GM19238 (cell line): ENCODE results near the gene SLX1B.
"Not testable (repeated sequence)": the region's sequence is repeated elsewhere in the genome, so short reads cannot be mapped to it uniquely, and the experiment has no call there.

ENCODE experiments used
- DNase-seq: peaks from one replicate; pipeline ENCODE4 v3.0.0; 2011; ENCODE audit warnings: low spot score; ENCODE audit not compliant: insufficient read length

The SLX1B gene

DNA sequence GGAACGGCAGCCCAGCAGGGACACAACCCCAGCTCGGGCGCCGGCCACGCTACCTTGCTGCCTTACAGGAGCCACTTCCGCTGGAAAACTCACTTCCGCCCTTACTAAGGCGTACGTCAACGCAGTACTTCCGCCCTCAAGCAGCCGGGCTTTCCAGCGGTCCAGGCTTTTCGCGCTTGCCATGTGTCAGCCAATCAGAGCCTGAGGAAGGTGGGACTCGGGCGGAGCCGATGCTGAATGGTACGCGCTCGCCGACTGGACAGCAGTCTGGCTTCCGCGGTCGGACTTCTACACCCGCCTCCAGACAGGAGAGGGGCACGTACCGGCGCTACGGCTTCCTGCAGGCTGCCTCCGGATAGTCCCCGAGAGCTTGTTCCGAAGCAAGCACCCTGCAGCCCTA lies at the start of gene SLX1B, which contains the start of gene BOLA2:
Gene SLX1B (plus strand): TSS at position 265 of the 400 bp plus-strand sequence.
Gene BOLA2 (minus strand): TSS at position 83 of the 400 bp plus-strand sequence. CDS start 98 bp downstream, outside the sequence.
- DNase-seq = not testable (repeated sequence)

DNA sequence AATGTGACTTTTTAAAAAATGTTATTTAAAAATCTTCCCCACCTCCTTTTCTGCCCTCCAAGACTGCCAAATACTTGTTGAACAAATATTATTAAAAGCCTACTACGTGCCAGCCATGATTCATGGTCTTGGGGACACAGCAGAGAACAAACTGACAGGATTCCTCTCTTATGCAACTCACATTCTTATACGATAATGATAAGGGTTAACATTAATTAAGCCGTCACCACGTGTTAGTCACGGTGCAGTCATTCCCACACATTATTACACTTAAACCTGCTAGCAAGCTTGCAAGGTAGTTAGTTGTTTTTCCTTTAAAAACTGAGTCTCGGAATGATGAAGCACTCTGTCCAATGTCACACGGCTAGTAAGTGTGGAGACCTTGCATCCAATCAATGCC lies 49.1 kb upstream of the SLX1B start:
- not testable (repeated sequence) for DNase-seq

DNA sequence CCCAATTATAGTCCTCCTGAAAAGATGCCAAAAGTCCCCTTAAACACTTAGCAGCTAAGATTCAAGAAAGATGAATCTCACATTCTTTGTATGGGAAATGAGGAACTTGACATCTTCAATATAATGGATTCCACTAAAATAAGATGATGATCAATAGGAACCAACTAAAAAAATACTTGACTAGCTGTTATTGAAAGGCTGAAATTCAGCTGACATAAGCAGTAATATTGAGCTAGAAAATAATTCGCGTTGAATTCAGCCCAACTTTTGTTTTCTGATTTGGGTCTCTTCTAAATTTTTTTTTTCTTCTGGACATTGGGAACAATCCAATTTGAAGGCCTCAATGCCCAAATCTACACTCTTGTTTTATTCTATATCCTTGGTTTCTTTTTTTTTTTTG lies 30.7 kb upstream of the SLX1B start:
- DNase-seq = not testable (repeated sequence)

DNA sequence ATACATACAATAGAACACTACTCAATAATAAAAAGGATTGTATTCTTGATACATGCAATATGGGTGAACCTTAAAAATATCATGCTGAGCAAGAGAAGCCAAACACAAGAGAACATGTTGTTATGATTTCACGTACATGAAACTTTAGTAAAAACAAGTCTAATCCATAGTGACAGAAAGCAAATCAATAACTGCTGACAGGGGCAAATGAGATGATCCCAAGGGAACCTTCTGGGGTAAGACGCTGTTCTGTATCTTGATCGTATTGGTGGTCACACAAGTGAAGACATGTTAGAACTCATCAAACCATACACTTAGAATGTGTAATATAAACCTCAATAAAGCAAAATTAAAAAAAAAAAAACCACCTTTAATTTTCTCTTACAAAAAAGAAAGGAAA lies 28.9 kb upstream of the SLX1B start:
- not testable (repeated sequence) for DNase-seq

DNA sequence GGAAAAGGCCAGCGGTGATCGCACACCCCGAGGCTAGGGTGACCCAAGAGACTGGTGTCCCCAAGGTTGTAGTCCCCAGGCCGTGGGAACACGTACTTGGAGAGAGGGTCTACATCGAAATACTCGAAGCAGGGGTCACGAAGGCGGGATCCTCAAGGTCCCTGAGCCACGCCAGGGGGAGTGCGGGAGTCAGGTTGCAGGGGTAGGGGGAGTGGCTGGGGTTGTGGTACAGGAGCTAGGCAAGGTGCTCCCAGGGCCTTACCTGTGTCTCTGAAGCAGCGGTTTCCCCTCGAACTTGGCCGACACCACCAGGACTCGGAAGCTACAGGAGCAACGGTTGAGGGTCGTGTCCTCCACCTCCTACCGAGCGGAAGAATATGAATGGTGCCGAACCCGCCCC lies 579 bp upstream of the SLX1B start:
- DNase-seq = not testable (repeated sequence)

DNA sequence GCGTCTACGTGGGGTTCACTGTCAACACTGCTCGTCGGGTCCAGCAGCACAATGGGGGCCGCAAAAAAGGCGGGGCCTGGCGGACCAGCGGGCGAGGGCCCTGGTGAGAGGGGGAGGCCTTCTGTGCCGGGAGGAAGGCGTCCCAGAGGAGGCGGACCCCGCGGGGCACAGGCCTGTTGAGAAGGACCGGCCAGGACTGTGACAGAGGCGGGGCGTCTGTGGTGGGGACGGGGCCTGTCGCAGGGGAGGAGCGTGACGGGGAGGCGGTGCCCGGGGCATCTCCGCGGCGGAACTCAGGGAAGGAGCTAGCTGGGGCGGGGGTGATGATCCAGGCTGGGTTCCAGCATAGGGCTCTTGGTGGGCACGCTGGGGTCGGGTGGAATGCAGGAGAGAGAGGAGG lies 495 bp downstream of the SLX1B start:
- DNase-seq = not testable (repeated sequence)

DNA sequence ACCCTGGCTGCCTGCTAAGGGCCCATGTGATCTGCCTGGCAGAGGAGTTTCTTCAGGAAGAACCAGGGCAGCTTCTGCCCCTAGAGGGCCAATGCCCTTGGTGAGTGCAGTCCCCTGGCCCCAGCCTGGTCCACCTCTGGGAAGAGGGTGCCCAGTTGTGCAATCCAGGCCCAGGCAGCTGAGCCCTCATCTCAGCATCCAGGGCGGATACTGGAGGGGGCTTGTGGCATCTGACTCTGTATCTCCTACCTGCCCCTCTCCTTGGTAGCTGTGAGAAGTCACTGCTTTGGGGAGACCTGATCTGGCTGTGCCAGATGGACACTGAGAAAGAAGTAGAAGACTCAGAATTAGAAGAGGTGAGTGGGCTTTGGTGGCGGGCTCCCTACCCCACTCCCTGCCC lies 3.3 kb downstream of the SLX1B start:
- DNase-seq = not testable (repeated sequence)

DNA sequence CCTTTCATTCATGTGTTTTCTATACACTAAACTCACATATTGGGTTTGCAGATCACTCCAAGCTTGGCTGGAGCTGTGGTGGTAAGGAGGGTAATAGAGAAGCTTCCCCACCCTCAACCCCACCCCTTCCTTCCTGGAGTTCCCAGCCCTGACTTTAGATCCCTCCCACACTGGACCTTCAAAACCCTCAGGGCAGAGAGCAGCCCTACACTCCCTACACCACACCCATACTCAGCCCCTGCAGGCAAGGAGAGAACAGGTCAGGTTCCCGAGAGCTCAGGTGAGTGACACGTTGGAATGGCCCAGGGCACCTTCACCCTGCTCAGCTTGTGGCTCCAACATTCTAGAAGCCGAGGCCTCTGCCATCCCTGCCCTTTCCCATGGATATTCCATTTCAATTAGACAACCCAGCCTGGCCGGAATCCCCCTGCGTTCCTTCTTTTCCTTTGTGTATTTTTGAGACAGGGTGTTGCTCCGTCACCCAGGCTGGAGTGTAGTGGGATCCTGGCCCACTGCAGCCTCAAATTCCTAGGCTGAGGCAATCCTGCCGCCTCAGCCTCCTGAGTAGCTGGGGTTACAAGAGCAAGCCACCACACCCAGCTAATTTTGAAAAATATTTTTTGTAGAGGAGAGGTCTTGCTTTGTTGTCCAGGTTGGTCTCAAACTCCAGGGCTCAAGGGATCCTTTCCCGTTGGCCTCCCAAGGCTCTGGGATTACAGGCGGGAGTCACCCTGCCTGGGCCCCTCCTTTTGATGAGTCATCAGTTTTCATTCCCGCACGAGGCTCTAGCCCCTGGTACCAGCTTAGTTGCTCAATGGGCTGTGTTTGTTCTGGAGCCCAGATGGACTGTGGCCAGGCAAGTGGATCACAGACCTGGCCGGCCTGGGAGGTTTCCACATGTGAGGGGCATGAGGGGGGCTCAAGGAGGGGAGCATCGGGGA lies 5.6 kb downstream of the SLX1B start, which contains the start of gene SULT1A4:
Gene SULT1A4 (plus strand): TSS at position 208 of the 941 bp plus-strand sequence. CDS start 1,473 bp downstream, outside the sequence.
- DNase-seq = not testable (repeated sequence)

DNA sequence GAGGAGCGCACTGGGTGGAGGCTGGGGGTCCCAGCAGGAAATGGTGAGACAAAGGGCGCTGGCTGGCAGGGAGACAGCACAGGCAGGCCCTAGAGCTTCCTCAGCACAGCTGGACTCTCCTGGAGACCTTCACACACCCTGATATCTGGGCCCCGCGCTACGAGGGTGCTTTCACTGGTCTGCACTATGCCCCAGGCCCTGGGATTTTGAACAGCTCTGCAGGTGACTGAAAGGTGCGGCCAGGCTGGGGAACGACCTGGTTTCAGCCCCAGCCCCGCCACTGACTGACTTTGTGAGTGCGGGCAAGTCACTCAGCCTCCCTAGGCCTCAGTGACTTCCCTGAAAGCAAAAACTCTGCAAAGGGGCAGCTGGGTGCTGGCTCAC lies 6.3 kb downstream of the SLX1B start:
- not testable (repeated sequence) for DNase-seq

DNA sequence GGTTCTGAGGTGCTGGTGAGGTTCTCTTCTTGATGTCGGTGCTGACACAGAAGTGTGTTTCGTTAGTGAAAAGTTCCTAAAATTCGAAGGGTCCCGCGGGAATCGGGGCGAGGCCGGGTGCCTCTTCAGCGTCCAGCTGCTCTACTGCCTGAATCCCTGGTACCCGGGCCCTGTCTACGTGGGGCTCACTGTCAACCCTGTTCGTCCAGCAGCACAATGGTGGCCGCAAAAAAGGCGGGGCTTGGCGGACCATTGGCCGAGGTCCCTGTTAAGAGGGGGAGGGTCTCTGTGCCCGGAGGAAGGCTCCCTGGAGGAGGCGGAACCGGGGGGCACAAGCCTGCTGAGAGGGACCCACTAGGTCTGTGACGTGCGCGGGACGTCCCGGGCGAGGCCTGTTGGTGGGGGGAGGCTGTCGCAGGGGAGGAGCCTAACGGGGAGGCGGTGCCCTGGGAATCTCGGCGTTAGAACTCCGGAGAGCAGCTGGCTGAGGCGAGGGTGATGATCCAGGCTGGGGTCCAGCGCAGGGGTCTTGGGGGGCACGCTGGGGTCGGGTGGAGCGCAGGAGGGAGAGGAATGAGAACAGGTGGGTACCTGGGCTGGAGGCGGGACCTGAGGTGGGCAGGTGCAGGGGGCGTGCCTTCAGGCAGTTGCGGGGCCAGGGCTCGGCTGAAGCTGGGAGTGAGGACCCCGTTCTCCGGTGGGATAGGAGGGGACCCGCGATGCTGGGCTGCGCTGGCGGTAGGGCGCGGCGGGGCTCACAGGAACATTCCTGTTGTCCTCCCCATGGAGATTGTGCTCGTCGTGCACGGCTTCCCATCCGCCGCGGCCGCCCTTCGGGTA lies 11.9 kb downstream of the SLX1B start:
- DNase-seq = not testable (repeated sequence)

DNA sequence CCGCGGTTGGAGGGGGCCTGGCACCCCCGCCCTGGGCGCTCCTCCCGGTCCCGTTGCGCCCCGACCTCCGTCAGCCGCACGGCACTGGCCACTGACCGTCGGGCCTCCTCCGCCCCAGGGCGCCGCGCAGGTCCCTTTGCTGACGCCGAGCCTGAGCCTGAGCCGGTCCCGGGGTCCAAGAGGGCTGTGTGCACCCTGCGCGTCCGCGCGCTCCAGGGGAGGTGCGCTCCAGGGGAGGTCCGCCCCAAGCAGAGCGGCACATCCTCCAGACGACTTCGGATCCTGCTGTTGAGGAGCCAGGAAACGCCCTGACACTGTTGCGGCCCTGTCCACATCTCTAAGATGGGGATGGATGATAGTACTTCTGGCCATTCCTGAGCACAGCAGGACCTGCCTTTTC lies 12.6 kb downstream of the SLX1B start:
- not testable (repeated sequence) for DNase-seq

DNA sequence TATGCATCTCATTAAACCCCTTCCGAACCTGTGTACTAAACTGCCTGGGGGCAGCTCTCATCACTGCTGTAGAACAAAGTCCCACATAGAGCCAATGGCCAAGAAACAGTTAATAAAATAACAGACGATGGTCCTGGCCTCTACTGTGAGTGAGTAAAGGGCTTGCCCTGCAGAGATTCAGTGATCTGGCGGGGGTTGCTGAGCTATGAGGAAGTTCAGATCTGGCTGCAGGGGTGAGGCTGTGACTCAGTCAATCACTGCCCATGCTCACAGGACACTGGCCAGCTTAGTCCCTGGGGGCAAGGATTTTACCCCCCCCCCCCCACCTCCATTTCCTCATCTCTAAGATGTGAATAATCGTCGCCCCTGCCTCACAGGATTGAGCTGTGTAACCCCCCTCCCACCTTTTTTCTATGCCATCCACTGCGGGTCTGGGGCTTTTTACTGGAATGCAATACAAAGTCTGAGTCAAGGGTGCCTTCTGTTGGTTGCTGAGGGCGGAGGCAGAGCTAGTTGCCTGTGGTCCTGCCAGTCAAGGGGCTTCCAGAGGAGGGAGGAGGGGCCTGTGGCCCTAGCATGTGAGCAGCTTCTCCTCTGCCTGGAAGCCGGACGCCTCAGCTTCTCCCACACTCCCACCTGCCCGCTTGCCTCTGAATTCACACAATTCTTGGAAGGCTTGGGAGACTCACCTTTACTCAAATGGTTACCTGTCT lies 13.5 kb downstream of the SLX1B start:
- DNase-seq = not testable (repeated sequence)

DNA sequence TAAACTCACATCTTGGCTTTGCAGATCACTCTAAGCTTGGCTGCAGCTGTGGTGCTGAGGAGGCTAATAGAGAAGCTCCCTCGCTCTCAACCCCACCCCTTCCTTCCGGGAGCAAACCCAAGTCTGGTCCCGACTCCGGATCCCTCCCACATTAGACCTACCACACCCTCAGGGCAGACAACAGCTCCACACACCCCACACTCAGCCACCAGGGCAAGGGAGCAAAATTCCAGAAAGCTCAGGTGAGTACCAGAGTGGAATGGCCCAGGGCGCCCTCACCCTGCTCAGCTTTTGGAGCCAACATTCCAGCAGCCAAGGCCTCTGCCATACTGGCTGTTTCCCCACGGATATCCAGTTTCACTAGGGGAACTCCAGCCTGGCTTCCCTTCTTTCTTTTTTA lies 15.3 kb downstream of the SLX1B start:
- not testable (repeated sequence) for DNase-seq

DNA sequence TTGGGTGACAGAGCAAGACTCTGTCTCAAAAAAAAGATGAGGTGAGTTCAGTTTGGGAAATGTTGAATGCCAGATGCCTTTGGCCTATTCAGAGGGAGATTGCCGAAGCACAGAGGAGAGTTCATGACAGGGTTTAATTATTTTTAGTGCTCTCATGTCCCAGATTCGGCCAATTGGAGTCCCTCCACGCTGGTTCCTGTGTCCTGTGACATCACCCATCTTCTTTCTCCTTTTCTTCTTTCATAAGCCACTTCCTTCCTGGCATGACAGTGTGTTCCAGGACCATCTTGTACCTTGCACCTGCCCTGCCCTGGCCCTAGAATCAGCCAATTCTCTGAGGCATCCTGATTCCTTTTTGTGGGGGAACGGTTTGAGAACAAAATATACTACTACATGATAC lies 17.7 kb downstream of the SLX1B start:
- not testable (repeated sequence) for DNase-seq

DNA sequence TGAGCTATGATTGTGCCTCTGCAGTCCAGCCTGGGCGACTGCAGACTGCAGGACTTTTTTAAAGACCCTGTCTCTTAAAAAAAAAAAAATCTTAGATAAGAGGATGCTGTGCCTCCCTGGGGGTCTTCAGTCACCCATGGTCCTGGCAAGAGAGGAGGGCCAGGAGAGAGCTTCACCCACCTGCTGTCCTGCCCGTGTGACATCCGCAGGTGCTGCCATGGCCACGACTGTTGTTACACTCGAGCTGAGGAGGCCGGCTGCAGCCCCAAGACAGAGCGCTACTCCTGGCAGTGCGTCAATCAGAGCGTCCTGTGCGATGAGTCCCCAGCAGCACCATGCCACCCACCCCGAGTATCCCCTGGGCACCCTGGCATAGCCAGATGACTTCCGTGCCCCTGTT lies 27.9 kb downstream of the SLX1B start:
- not testable (repeated sequence) for DNase-seq

DNA sequence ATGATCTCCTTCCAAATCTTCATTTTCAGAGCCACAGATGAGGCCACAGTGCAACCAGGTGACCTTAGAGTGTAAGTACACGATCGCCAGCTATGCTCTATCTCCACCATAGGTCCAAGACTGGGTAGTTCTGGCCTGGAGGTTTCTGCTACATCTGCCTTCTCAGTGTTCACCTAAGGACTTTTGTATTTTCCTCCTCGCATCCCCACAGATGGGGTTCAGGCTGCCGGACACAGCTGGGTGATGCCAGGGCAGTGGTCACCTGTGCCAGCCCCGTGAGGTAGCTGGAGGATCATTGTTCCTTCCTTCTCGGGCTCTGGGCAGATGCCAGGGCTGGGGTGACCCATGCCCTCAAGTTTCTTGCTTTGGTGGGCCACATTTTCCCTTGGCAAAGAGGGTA lies 52.0 kb downstream of the SLX1B start, which contains the start of gene NPIPB12:
Gene NPIPB12 (minus strand): TSS at position 101 of the 400 bp plus-strand sequence.
- not testable (repeated sequence) for DNase-seq
